HepG2 (cell line): ENCODE measurements around the gene POU2F2. TPM values are rescaled to one million over a fixed set of nuclear protein-coding genes. Genes with fewer than 3 reads are reported as not detected.

Experiments used
- ATAC-seq: fragments of 200-7000 bp; cut with Tn5 transposase; 3 replicates; pipeline ENCODE4 v1.9.1; 2020; ENCODE audit warnings: mild to moderate bottlenecking, moderate library complexity
- BruUV-seq: library from RNA; stranded (reverse); fragments of 400-500 nt; replicated peaks from 2 replicates; lab custom pipeline; 2021; lab: Mats Ljungman, UMichigan
- CTCF ChIA-PET: fragments of 300-600 bp; formaldehyde crosslinking; extraction: SDS; loops from one replicate; lab custom pipeline; 2021; ENCODE audit warnings: low total read pairs, inconsistent platforms, low intra/inter-chr PET ratio; lab: Yijun Ruan, JAX
- POLR2A ChIA-PET: fragments of 350-600 bp; sonication (Branson Sonifier 250); formaldehyde crosslinking; loops from one replicate; lab custom pipeline; 2020; ENCODE audit warnings: antibody characterized with exemption, inconsistent platforms; lab: Yijun Ruan, JAX
- DNase-seq: peaks from one replicate; pipeline ENCODE4 v3.0.0-alpha.2; 2015; ENCODE audit warnings: low spot score
- FAIRE-seq: peaks from 3 replicates; lab custom pipeline; 2011; peaks lifted over from hg19 to GRCh38; lab: Jason Lieb, UNC
- H2AFZ ChIP-seq: one replicate; pipeline ENCODE4 v1.6.1; 2011; ENCODE audit warnings: low read length, inconsistent platforms
- H3K27ac ChIP-seq: fragments of 300-600 bp; 3 replicates; pipeline ENCODE4 v1.8.0; 2011; ENCODE audit warnings: mixed run types, mild to moderate bottlenecking, mixed read lengths, low read length, inconsistent platforms; ENCODE audit not compliant: insufficient read depth; ENCODE audit errors: extremely low read length
- H3K27me3 ChIP-seq, 2 experiments: fragments of 200-600 bp in 1 of 2; 2 replicates in 1 of 2; 3 replicates in 1 of 2; pipeline versions ENCODE4 v1.6.0 to v1.8.0; 2011; ENCODE audit warnings: low read length in 2 of 2, mild to moderate bottlenecking in 2 of 2, moderate library complexity in 2 of 2, inconsistent platforms in 1 of 2; ENCODE audit not compliant: insufficient read depth in 2 of 2, control insufficient read depth in 1 of 2
- H3K36me3 ChIP-seq, 2 experiments: fragments of 200-600 bp in 1 of 2; replicated peaks in 1 of 2; 2 replicates in 1 of 2; 3 replicates in 1 of 2; pipeline versions ENCODE4 v1.5.1 to v1.8.0; 2011; ENCODE audit warnings: low read length in 2 of 2, inconsistent platforms in 1 of 2; ENCODE audit not compliant: insufficient read depth in 2 of 2, control insufficient read depth in 1 of 2
- H3K4me1 ChIP-seq: 2 replicates; pipeline ENCODE4 v1.5.1; 2012; ENCODE audit warnings: low read length, inconsistent platforms; ENCODE audit not compliant: insufficient read depth
- H3K4me2 ChIP-seq: 2 replicates; pipeline ENCODE4 v1.6.0; 2011; ENCODE audit warnings: low read depth, low read length, inconsistent platforms
- H3K4me3 ChIP-seq, 3 experiments: fragments of 200-600 bp in 1 of 3; sonication (generic), shearing (Covaris generic) in 1 of 3; replicated peaks in 1 of 3; 2 replicates each; pipeline ENCODE4 v1.5.1; 2011 to 2016; ENCODE audit warnings: low read length in 3 of 3, inconsistent platforms in 2 of 3, low read depth in 2 of 3, mild to moderate bottlenecking in 2 of 3, control low read depth in 1 of 3, mixed read lengths in 1 of 3; ENCODE audit not compliant: insufficient read depth in 1 of 3
- H3K79me2 ChIP-seq: one replicate; pipeline ENCODE4 v1.6.1; 2011; ENCODE audit warnings: low read length, inconsistent platforms; ENCODE audit not compliant: insufficient read depth
- H3K9ac ChIP-seq: 2 replicates; pipeline ENCODE4 v1.6.0; 2011; ENCODE audit warnings: mild to moderate bottlenecking, low read depth, low read length, inconsistent platforms; ENCODE audit not compliant: insufficient read depth
- H3K9me3 ChIP-seq: 2 replicates; pipeline ENCODE4 v1.5.1; 2012; ENCODE audit warnings: mild to moderate bottlenecking, low read length
- H4K20me1 ChIP-seq: 2 replicates; pipeline ENCODE4 v1.6.0; 2011; ENCODE audit warnings: inconsistent platforms, mild to moderate bottlenecking, low read length, moderate library complexity; ENCODE audit not compliant: insufficient read depth
- ATF7-NPFF ChIP-seq: sonication (generic); formaldehyde crosslinking; IDR thresholded peaks from 2 replicates; pipeline ENCODE4 v1.8.1; 2023; ENCODE audit warnings: mild to moderate bottlenecking, low read depth, missing genetic modification reagents, moderate library complexity
- EZH2 ChIP-seq: conservative IDR thresholded peaks from 2 replicates; pipeline ENCODE4 v1.6.1; 2012; ENCODE audit warnings: mild to moderate bottlenecking, low read depth, low read length, moderate library complexity
- NFATC3 ChIP-seq: sonication (generic); formaldehyde crosslinking; IDR thresholded peaks from 2 replicates; pipeline ENCODE4 v1.5.1; 2020; ENCODE audit warnings: mild to moderate bottlenecking, missing genetic modification reagents
- NONO ChIP-seq, 2 experiments: fragments of 450-650 bp in 1 of 2; sonication (generic) in 1 of 2; formaldehyde crosslinking in 1 of 2; IDR thresholded peaks in 1 of 2; conservative IDR thresholded peaks in 1 of 2; 2 replicates each; pipeline versions ENCODE4 v1.6.1 to v1.8.0; 2017 to 2022; ENCODE audit warnings: mild to moderate bottlenecking in 1 of 2, missing genetic modification reagents in 1 of 2, moderate library complexity in 1 of 2
- RAD21 ChIP-seq: fragments of 450-650 bp; formaldehyde crosslinking; IDR thresholded peaks from 2 replicates; pipeline ENCODE4 v1.5.0; 2020; ENCODE audit warnings: mild to moderate bottlenecking
- REXO4 ChIP-seq: sonication (generic); formaldehyde crosslinking; IDR thresholded peaks from 2 replicates; pipeline ENCODE4 v1.8.0; 2022; ENCODE audit warnings: missing genetic modification reagents, mild to moderate bottlenecking, borderline replicate concordance
- SOX13 ChIP-seq, 3 experiments: fragments of 450-650 bp in 1 of 3; sonication (generic) in 1 of 3; formaldehyde crosslinking in 1 of 3; IDR thresholded peaks in 2 of 3; conservative IDR thresholded peaks in 1 of 3; 2 replicates each; pipeline versions ENCODE4 v1.5.0 to v1.6.1; 2016 to 2020; ENCODE audit warnings: antibody characterized with exemption in 1 of 3, mild to moderate bottlenecking in 1 of 3, missing compliant biosample characterization in 1 of 3, missing genetic modification reagents in 1 of 3, moderate library complexity in 1 of 3
- SSRP1 ChIP-seq: IDR thresholded peaks from 2 replicates; pipeline ENCODE4 v1.6.1; 2016; ENCODE audit warnings: control low read depth
- ZNF260 ChIP-seq: sonication (generic); formaldehyde crosslinking; IDR thresholded peaks from 2 replicates; pipeline ENCODE4 v1.4.0; 2020; ENCODE audit warnings: missing genetic modification reagents, low read depth, mild to moderate bottlenecking, borderline replicate concordance
- ZNF782 ChIP-seq: sonication (generic); formaldehyde crosslinking; IDR thresholded peaks from 2 replicates; pipeline ENCODE4 v1.4.0; 2020; ENCODE audit warnings: missing genetic modification reagents, mild to moderate bottlenecking, borderline replicate concordance
- WGBS: methylation state at CpG from one replicate; pipeline ENCODE4 v1.1.6; 2017; ENCODE audit warnings: low lambda C conversion rate; 5-methylcytosine and 5-hydroxymethylcytosine counted together
- in situ Hi-C: cut with HindIII; loops from 2 replicates; pipeline ENCODE4 v1.10.0; 2017; ENCODE audit warnings: low pct_unique_long_range_greater_than_20kb; ENCODE audit not compliant: extremely low pct_ligation_motif_present
- intact Hi-C: fragments of 100-400 bp; cut with micrococcal nuclease; formaldehyde crosslinking; loops from one replicate; pipeline ENCODE4 v1.10.0; 2022; ENCODE audit not compliant: unreplicated experiment
- polyA plus RNA-seq, 8 experiments: library from polyadenylated mRNA; depleted of rRNA in 3 of 8; stranded (reverse) in 7 of 8; unstranded in 1 of 8; fragments of >200 nt; fragmentation: Illumina TruSeq in 4 of 8; extraction: Trizol in 4 of 8; gene quantifications; 2 replicates each; pipeline versions ENCODE4 v1.2.1 to v1.2.3, GENCODE V29; 2011 to 2016; ENCODE audit warnings: low read depth in 4 of 8, missing spikeins in 1 of 8, mixed read lengths in 1 of 8; ENCODE audit not compliant: insufficient read depth in 1 of 8
- total RNA-seq, 5 experiments: library from RNA; depleted of rRNA; stranded (reverse); fragments of >200 nt; fragmentation: Illumina TruSeq; extraction: Trizol; gene quantifications; 2 replicates each; pipeline ENCODE4 v1.2.3, GENCODE V29; 2016; ENCODE audit warnings: low read depth in 1 of 5
- TF ChIP-seq, protein P1 (sequence below): sonication (generic); formaldehyde crosslinking; IDR thresholded peaks from 2 replicates; pipeline ENCODE4 v1.4.0; 2020; ENCODE audit warnings: missing genetic modification reagents, low read depth, mild to moderate bottlenecking, borderline replicate concordance
- TF ChIP-seq, protein P2 (sequence below): sonication (generic); formaldehyde crosslinking; IDR thresholded peaks from 2 replicates; pipeline ENCODE4 v1.8.1; 2023; ENCODE audit warnings: mild to moderate bottlenecking, missing genetic modification reagents

The POU2F2 gene
- total and polyA plus RNA-seq, 2 of the 13 experiments (the other 11 are each of a cell fraction or from before 2014, with no cell fraction given): 0.09 to 0.17 TPM

DNA sequence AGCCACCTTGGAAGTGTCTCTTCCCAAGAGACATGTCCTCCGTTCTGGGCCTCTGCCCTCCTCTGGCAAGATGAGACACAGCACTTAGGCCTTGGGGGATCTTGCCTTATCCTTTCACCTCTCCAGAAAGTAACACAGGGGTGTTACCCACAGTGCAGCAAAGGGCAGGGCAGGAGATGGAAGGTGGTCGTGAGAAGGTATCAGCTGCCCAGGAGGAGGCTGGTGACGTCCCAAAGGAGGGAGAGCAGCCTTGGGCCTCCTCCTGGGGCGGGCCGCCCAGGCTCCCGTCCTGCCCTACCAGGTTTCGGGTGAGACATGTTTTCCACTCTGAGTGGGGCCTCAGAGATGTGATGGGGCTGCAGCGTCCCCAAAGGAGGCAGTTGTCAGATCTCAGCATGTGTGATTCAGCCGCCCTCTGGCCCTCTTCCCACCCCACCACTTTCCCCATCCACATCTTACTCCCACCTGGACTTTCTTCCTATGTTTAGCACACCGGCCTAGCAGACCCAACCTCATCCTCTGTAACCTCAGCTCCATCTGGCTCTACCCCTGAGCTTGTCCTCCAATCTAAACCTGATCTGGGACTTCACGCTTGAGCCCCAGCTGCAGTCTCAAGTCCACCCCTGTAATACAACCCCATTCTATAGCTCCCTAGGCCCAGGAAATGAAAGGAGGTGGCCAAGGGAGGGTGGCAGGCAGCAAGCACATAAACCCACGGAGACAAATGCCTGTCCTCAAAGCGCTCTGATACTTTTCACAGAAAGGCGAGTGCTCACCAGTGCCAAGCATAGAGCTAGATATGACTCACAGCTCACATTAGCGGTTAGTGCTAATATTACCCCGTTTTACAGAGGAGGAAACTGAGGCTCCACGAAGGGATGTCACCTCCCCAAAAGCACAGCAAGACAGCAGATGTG lies 9.3 kb downstream of the POU2F2 start (continued):
- TF ChIP-seq ZNF260 (CRISPR knock-in tag): no peak
- TF ChIP-seq RAD21 (CRISPR knock-in tag): no peak
- TF ChIP-seq, protein P1, sequence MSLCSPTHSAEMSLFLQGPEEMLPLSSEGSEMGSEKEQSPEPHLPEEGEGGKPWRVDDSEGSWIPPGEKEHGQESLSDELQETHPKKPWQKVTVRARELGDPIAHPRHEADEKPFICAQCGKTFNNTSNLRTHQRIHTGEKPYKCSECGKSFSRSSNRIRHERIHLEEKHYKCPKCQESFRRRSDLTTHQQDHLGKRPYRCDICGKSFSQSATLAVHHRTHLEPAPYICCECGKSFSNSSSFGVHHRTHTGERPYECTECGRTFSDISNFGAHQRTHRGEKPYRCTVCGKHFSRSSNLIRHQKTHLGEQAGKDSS (CRISPR knock-in tag): no peak
- no peak for TF ChIP-seq ZNF782
- no peak for TF ChIP-seq SSRP1
- TF ChIP-seq REXO4 (CRISPR knock-in tag): no peak
- TF ChIP-seq, protein P2, sequence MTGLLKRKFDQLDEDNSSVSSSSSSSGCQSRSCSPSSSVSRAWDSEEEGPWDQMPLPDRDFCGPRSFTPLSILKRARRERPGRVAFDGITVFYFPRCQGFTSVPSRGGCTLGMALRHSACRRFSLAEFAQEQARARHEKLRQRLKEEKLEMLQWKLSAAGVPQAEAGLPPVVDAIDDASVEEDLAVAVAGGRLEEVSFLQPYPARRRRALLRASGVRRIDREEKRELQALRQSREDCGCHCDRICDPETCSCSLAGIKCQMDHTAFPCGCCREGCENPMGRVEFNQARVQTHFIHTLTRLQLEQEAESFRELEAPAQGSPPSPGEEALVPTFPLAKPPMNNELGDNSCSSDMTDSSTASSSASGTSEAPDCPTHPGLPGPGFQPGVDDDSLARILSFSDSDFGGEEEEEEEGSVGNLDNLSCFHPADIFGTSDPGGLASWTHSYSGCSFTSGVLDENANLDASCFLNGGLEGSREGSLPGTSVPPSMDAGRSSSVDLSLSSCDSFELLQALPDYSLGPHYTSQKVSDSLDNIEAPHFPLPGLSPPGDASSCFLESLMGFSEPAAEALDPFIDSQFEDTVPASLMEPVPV (CRISPR knock-in tag): no peak
- TF ChIP-seq EZH2: no peak
- TF ChIP-seq NONO (IDR thresholded peaks at IDR 0.05): no peak
- no peak for TF ChIP-seq NONO (CRISPR knock-in tag; conservative IDR thresholded peaks at IDR 0.05)

- no peak for DNase-seq
- in situ Hi-C loops: no loop called here
- Histone ChIP-seq H4K20me1 (no peaks in the 10 kb centered on the region), H3K4me2 (peak overlapping the region; percentile 7; the same call in 1 of the 2 replicates), H3K9me3 (no peaks in the 10 kb centered on the region), H3K27ac (no peak overlapping the region), H3K79me2 (no peaks in the 10 kb centered on the region), H3K4me1 (peaks cover 9% of the 10 kb centered on the region), H3K4me3 (no peak overlapping the region), H3K36me3 (no peaks in the 10 kb centered on the region), H3K27me3 (peaks cover 1 to 19% of the 10 kb centered on the region in 2 experiments; a peak in 4 of 5 replicates), H3K9ac (no peak overlapping the region), H2AFZ (no peak overlapping the region)
- FAIRE-seq: no peak
- 0% methylated on average over 4 of the region's 8 CpGs for WGBS
- BruUV-seq: no TSS peak
- intact Hi-C loops: no loop called here
- CTCF ChIA-PET: no interaction called here
- POLR2A ChIA-PET: no interaction called here
- ATAC-seq: no peak
- TF ChIP-seq ATF7-NPFF (CRISPR knock-in tag): no peak
- no peak for TF ChIP-seq SOX13 (IDR thresholded peaks at IDR 0.05)
- TF ChIP-seq SOX13 (CRISPR knock-in tag; conservative IDR thresholded peaks at IDR 0.05 in 1 of 2, IDR thresholded peaks at IDR 0.05 in 1 of 2): no peak
- no peak for TF ChIP-seq NFATC3 (CRISPR knock-in tag)
Measured at GRCh38 chr19:42121656-42122069, 10.6 kb downstream of the POU2F2 start.
